Fibroblast of peridontal ligament (primary cell): ENCODE measurements around the gene CNPY1.
"Not testable (repeated sequence)": the region's sequence is repeated elsewhere in the genome, so short reads cannot be mapped to it uniquely, and the experiment has no call there.

ENCODE experiments used
- DNase-seq: peaks from one replicate; pipeline ENCODE4 v3.0.0-alpha.2; 2010; ENCODE audit errors: extremely low read depth

Gene CNPY1

GRCh38 chr7:155578016-155578415 is 31.7 kb upstream of the CNPY1 start:
- no peak for DNase-seq

GRCh38 chr7:155577509-155577905 is 31.1 kb upstream of the CNPY1 start:
- no peak for DNase-seq

GRCh38 chr7:155576900-155577508 is 30.6 kb upstream of the CNPY1 start:
- no peak for DNase-seq

- no peak for DNase-seq
Measured at GRCh38 chr7:155576416-155576815, 30.1 kb upstream of the CNPY1 start.

GRCh38 chr7:155574556-155575290 is 28.4 kb upstream of the CNPY1 start:
- no peak for DNase-seq

- DNase-seq = no peak
Measured at GRCh38 chr7:155571581-155572345, 25.4 kb upstream of the CNPY1 start.

- no peak for DNase-seq
Measured at GRCh38 chr7:155570991-155571390, 24.6 kb upstream of the CNPY1 start.

GRCh38 chr7:155570171-155570958 is 24.0 kb upstream of the CNPY1 start:
- no peak for DNase-seq

GRCh38 chr7:155569681-155570080 is 23.3 kb upstream of the CNPY1 start:
- DNase-seq = no peak

GRCh38 chr7:155568842-155569494 is 22.6 kb upstream of the CNPY1 start:
- DNase-seq = no peak

- DNase-seq = no peak
Measured at GRCh38 chr7:155568333-155568660, 21.9 kb upstream of the CNPY1 start.

GRCh38 chr7:155567646-155568332 is 21.4 kb upstream of the CNPY1 start:
- DNase-seq = no peak

- no peak for DNase-seq
Measured at GRCh38 chr7:155566011-155566836, 19.9 kb upstream of the CNPY1 start.

GRCh38 chr7:155565596-155565995 is 19.2 kb upstream of the CNPY1 start:
- DNase-seq = no peak

GRCh38 chr7:155562976-155563375 is 16.6 kb upstream of the CNPY1 start:
- not testable (repeated sequence) for DNase-seq

GRCh38 chr7:155562106-155562505 is 15.7 kb upstream of the CNPY1 start:
- DNase-seq = no peak

GRCh38 chr7:155560982-155561686 is 14.8 kb upstream of the CNPY1 start:
- no peak for DNase-seq

- no peak for DNase-seq
Measured at GRCh38 chr7:155560196-155560885, 14.0 kb upstream of the CNPY1 start.
